OCI-LY1 (cell line): Measurements from ENCODE around the gene OR8G5.

Experiments used
- CTCF ChIP-seq: fragments of 200-600 bp; sonication (generic), shearing (Covaris generic); IDR thresholded peaks from 2 replicates; pipeline ENCODE4 v1.5.1; 2017; ENCODE audit warnings: mild to moderate bottlenecking, antibody characterized with exemption, low read length, moderate library complexity, mixed read lengths
- EZH2 ChIP-seq: fragments of 200-600 bp; sonication (generic), shearing (Covaris generic); IDR thresholded peaks from 2 replicates; pipeline ENCODE4 v1.8.0; 2017; ENCODE audit warnings: borderline replicate concordance, mixed run types, mild to moderate bottlenecking, antibody characterized with exemption, low read length, moderate library complexity, mixed read lengths

GRCh38 chr11:124311670-124312069 lies 55.5 kb downstream of the OR8G5 start:
- no peak for TF ChIP-seq CTCF
- TF ChIP-seq EZH2 = no peak
